C4-2B (cell line): ENCODE measurements around the gene PRADC1.

ENCODE experiments used
- ZFX ChIP-seq: fragments of 450-650 bp; IDR thresholded peaks from 2 replicates; pipeline ENCODE4 v1.6.1; 2017
- TF ChIP-seq, protein P1 (sequence below): fragments of 450-650 bp; conservative IDR thresholded peaks from 2 replicates; pipeline ENCODE4 v1.5.1; 2017; ENCODE audit warnings: mild to moderate bottlenecking

DNA sequence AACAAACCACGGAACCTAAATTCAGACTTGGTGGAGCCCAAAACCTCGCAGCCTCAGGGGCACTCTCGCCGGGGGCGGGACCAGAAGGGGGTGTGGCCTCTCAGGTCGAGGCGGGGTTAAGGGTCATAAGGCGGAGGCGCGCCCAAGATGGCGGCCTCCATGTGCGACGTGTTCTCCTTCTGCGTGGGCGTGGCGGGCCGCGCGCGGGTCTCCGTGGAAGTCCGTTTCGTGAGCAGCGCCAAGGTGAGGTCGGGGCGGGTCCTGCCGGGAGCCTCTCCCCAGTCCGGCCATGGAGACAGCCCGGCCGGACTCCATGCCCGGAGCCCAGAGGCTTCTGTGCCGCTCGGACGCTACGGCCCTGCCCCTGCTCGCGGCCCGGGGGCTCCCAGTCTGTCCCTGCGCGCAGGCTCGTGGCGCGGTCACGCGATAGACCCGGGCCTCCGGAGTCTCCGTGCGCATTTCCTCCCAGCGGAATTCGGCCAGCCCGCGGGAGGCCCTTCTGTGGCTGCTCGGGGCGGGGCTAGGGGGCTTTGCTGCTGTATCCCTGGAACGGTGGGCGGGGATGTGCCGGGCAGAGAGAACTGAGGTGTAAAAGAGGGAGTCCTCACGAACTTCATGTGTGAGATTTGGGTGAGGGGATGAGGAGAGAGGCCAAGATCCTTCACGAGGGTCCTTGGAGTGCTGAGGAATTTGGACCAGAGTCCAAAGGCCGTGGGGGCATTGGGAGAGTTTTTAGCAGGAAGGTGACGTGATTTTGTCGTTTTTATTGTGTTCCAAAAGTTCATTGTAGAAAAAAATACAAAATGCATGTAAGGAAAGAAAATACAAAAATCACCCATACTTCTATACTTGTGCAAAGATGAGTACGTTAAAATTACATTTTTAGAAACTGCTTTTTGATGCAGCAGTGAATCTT, 18.7 kb downstream of the PRADC1 start, which contains the start of gene SMYD5:
- TF ChIP-seq, protein P1, sequence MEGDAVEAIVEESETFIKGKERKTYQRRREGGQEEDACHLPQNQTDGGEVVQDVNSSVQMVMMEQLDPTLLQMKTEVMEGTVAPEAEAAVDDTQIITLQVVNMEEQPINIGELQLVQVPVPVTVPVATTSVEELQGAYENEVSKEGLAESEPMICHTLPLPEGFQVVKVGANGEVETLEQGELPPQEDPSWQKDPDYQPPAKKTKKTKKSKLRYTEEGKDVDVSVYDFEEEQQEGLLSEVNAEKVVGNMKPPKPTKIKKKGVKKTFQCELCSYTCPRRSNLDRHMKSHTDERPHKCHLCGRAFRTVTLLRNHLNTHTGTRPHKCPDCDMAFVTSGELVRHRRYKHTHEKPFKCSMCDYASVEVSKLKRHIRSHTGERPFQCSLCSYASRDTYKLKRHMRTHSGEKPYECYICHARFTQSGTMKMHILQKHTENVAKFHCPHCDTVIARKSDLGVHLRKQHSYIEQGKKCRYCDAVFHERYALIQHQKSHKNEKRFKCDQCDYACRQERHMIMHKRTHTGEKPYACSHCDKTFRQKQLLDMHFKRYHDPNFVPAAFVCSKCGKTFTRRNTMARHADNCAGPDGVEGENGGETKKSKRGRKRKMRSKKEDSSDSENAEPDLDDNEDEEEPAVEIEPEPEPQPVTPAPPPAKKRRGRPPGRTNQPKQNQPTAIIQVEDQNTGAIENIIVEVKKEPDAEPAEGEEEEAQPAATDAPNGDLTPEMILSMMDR, result no peak
- TF ChIP-seq ZFX, result peak; percentile 49
